GM23338 (cell line): ENCODE data around the gene DYNC2H1. TPM values are rescaled to one million over a fixed set of nuclear protein-coding genes. Genes with fewer than 3 reads are reported as not detected.

Source experiments
- EZH2phosphoT487 ChIP-seq: fragments of 200-600 bp; sonication (generic); IDR thresholded peaks from one replicate; pipeline ENCODE4 v1.8.1; 2018; ENCODE audit warnings: antibody characterized with exemption; ENCODE audit not compliant: unreplicated experiment
- JUNB ChIP-seq: IDR thresholded peaks from one replicate; pipeline ENCODE4 v1.6.1; 2016; ENCODE audit warnings: antibody characterized with exemption; ENCODE audit not compliant: unreplicated experiment
- POLR2AphosphoS5 ChIP-seq: IDR thresholded peaks from 2 replicates; pipeline ENCODE4 v1.6.1; 2016; ENCODE audit warnings: antibody characterized with exemption, low read depth
- REST ChIP-seq: IDR thresholded peaks from one replicate; pipeline ENCODE4 v1.6.1; 2018; ENCODE audit warnings: antibody characterized with exemption; ENCODE audit not compliant: unreplicated experiment
- STAT1 ChIP-seq: IDR thresholded peaks from one replicate; pipeline ENCODE4 v1.6.1; 2016; ENCODE audit warnings: antibody characterized with exemption; ENCODE audit not compliant: unreplicated experiment
- ZNF331 ChIP-seq: fragments of 250-450 bp; sonication (Bioruptor Pico); IDR thresholded peaks from 2 replicates; pipeline ENCODE4 v1.5.0; 2020; ENCODE audit warnings: low read depth, mild to moderate bottlenecking, moderate library complexity
- ZNF462 ChIP-seq: fragments of 250-450 bp; sonication (Bioruptor Pico); IDR thresholded peaks from 2 replicates; pipeline ENCODE4 v1.5.0; 2020; ENCODE audit warnings: mild to moderate bottlenecking, moderate library complexity
- polyA plus RNA-seq: library from polyadenylated mRNA; unstranded; fragments of >200 nt; fragmentation: Nextera tagmentation; extraction: Ambion mirVana; gene quantifications from 2 replicates; pipeline ENCODE4 v1.2.1, GENCODE V29; 2016
- total RNA-seq: library from RNA; depleted of rRNA; stranded (reverse); fragments of >200 nt; shearing (Covaris generic); gene quantifications from 2 replicates; pipeline ENCODE4 v1.2.3, GENCODE V29; 2014

Gene DYNC2H1
- total and polyA plus RNA-seq, 2 experiments from 2014 or later = 19.3 to 22.5 TPM

- no peak for TF ChIP-seq REST
- TF ChIP-seq JUNB = no peak
- TF ChIP-seq EZH2phosphoT487 = no peak
- TF ChIP-seq ZNF331 (CRISPR knock-in tag) = no peak
- TF ChIP-seq STAT1 = no peak
- TF ChIP-seq POLR2AphosphoS5 = no peak
- TF ChIP-seq ZNF462 (CRISPR knock-in tag) = no peak
These were observed 390.6 kb downstream of the DYNC2H1 start (continued) for GRCh38 chr11:103499710-103500340.
